GM06990 (cell line): Measurements from ENCODE around the gene DOCK7.

Source experiments
- DNase-seq: peaks from one replicate; pipeline ENCODE4 v3.0.0-alpha.2; 2011; ENCODE audit not compliant: insufficient read length; ENCODE audit errors: extremely low read depth
- H3K27me3 ChIP-seq: replicated peaks from 2 replicates; pipeline ENCODE4 v1.6.0; 2011; ENCODE audit warnings: low read length; ENCODE audit not compliant: control insufficient read depth, insufficient read depth
- H3K36me3 ChIP-seq: 2 replicates; pipeline ENCODE4 v1.5.1; 2011; ENCODE audit warnings: low read length; ENCODE audit not compliant: control insufficient read depth, insufficient read depth
- H3K4me3 ChIP-seq: replicated peaks from 2 replicates; pipeline ENCODE4 v1.5.1; 2011; ENCODE audit warnings: low read depth, mild to moderate bottlenecking, control low read depth, low read length
- TF ChIP-seq, protein P1 (sequence below): IDR thresholded peaks from 2 replicates; pipeline ENCODE4 v1.5.1; 2011; ENCODE audit warnings: low read length, control low read depth, mild to moderate bottlenecking, inconsistent platforms; ENCODE audit not compliant: insufficient read depth, poor library complexity, severe bottlenecking

The DOCK7 gene

GRCh38 chr1:62523860-62524259 lies 164.3 kb downstream of the DOCK7 start:
- no peak for DNase-seq
- Histone ChIP-seq H3K36me3 (no peaks in the 10 kb centered on the region), H3K27me3 (no peaks in the 10 kb centered on the region), H3K4me3 (no peak overlapping the region)
- TF ChIP-seq, protein P1, sequence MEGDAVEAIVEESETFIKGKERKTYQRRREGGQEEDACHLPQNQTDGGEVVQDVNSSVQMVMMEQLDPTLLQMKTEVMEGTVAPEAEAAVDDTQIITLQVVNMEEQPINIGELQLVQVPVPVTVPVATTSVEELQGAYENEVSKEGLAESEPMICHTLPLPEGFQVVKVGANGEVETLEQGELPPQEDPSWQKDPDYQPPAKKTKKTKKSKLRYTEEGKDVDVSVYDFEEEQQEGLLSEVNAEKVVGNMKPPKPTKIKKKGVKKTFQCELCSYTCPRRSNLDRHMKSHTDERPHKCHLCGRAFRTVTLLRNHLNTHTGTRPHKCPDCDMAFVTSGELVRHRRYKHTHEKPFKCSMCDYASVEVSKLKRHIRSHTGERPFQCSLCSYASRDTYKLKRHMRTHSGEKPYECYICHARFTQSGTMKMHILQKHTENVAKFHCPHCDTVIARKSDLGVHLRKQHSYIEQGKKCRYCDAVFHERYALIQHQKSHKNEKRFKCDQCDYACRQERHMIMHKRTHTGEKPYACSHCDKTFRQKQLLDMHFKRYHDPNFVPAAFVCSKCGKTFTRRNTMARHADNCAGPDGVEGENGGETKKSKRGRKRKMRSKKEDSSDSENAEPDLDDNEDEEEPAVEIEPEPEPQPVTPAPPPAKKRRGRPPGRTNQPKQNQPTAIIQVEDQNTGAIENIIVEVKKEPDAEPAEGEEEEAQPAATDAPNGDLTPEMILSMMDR = no peak

DNA sequence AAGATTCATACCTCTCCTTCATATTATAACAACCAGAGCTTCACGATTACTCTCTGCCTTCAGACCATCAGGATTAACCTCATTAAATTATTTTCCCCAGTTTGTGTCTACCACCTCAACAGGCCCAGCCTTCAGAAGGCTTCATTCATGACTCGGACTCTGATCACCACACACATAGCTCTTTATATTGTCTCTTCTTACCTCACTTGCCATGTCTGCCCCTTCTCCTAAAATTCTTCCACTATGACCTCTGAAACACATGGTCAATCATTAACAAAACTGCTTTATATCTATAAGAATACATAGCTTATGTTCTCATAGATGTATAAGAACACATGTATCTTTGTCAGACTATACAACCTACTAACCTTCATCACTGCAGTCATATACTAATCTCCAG lies 171.6 kb downstream of the DOCK7 start:
- DNase-seq = no peak
- no peaks in the 10 kb centered on the region for H3K27me3 ChIP-seq
- TF ChIP-seq, protein P1 = no peak
- no peak overlapping the region for H3K4me3 ChIP-seq
- no peaks in the 10 kb centered on the region for H3K36me3 ChIP-seq

GRCh38 chr1:62514746-62515423 lies 173.3 kb downstream of the DOCK7 start:
- TF ChIP-seq, protein P1 = no peak
- DNase-seq = no peak
- H3K4me3 ChIP-seq = no peak overlapping the region
- H3K27me3 ChIP-seq = no peaks in the 10 kb centered on the region
- no peaks in the 10 kb centered on the region for H3K36me3 ChIP-seq

GRCh38 chr1:62513013-62513412 lies 175.2 kb downstream of the DOCK7 start:
- TF ChIP-seq, protein P1 = no peak
- Histone ChIP-seq H3K36me3 (no peaks in the 10 kb centered on the region), H3K27me3 (no peaks in the 10 kb centered on the region), H3K4me3 (no peak overlapping the region)
- DNase-seq = no peak

GRCh38 chr1:62509028-62509427 lies 179.2 kb downstream of the DOCK7 start:
- TF ChIP-seq, protein P1 = no peak
- Histone ChIP-seq H3K36me3 (no peaks in the 10 kb centered on the region), H3K4me3 (no peak overlapping the region), H3K27me3 (no peaks in the 10 kb centered on the region)
- no peak for DNase-seq
